PC-3 (cell line): ENCODE results near the gene BCL11B.

ENCODE experiments used
- EZH2 ChIP-seq: fragments of 300-600 bp; sonication (generic); IDR thresholded peaks from one replicate; pipeline ENCODE4 v1.6.1; 2017; ENCODE audit warnings: antibody characterized with exemption, mild to moderate bottlenecking, low read length; ENCODE audit not compliant: unreplicated experiment
- EZH2phosphoT487 ChIP-seq: fragments of 300-600 bp; sonication (generic); IDR thresholded peaks from 2 replicates; pipeline ENCODE4 v1.6.1; 2018; ENCODE audit warnings: mild to moderate bottlenecking, antibody characterized with exemption, low read length, borderline replicate concordance
- TF ChIP-seq, protein P1 (sequence below): fragments of 300-600 bp; sonication (generic); conservative IDR thresholded peaks from 2 replicates; pipeline ENCODE4 v1.5.1; 2017; ENCODE audit warnings: antibody characterized with exemption, low read depth, mild to moderate bottlenecking, low read length

DNA sequence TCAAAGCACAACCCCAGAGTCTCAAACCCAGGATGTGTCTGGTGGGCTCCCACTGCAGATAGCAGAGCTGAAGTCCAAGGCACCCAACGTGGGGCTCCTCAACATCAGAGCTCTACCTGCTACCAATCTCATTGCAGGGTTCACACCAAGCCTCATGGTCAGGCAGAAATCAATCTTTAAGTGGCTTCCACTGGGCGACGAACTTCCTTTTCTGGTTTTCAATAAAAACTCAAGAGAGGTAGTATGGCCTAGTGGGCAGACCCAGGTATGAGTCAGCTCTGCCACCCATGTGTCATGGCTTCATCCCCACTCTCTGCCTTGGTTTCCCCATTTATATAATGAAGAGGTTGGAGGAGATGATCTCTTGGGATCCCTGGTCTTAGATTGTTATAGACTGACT is 47.0 kb downstream of the BCL11B start:
- TF ChIP-seq, protein P1, sequence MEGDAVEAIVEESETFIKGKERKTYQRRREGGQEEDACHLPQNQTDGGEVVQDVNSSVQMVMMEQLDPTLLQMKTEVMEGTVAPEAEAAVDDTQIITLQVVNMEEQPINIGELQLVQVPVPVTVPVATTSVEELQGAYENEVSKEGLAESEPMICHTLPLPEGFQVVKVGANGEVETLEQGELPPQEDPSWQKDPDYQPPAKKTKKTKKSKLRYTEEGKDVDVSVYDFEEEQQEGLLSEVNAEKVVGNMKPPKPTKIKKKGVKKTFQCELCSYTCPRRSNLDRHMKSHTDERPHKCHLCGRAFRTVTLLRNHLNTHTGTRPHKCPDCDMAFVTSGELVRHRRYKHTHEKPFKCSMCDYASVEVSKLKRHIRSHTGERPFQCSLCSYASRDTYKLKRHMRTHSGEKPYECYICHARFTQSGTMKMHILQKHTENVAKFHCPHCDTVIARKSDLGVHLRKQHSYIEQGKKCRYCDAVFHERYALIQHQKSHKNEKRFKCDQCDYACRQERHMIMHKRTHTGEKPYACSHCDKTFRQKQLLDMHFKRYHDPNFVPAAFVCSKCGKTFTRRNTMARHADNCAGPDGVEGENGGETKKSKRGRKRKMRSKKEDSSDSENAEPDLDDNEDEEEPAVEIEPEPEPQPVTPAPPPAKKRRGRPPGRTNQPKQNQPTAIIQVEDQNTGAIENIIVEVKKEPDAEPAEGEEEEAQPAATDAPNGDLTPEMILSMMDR: no peak
- TF ChIP-seq EZH2 (no peak), EZH2phosphoT487 (no peak)
